B cell (primary cell): ENCODE measurements around the gene AP3B2. TPM values are rescaled to one million over a fixed set of nuclear protein-coding genes. Genes with fewer than 3 reads are reported as not detected.

ENCODE experiments used
- ATAC-seq: fragments of 200-7000 bp; cut with Tn5 transposase; one replicate; pipeline ENCODE4 v1.10.0; 2021; ENCODE audit warnings: low read depth, mild to moderate bottlenecking, moderate number of reproducible peaks, moderate library complexity
- CTCF ChIA-PET: fragments of 350-600 bp; sonication (Branson Sonifier 250); formaldehyde crosslinking; loops from one replicate; lab custom pipeline; 2021; ENCODE audit warnings: antibody characterized with exemption, inconsistent platforms; lab: Charles Lee
- POLR2A ChIA-PET: fragments of 350-600 bp; sonication (Branson Sonifier 250); formaldehyde crosslinking; loops from one replicate; lab custom pipeline; 2021; ENCODE audit warnings: antibody characterized with exemption; lab: Charles Lee
- DNase-seq: peaks from one replicate; pipeline ENCODE4 v3.0.0; 2013
- H2AFZ ChIP-seq: 2 replicates; pipeline ENCODE4 v1.6.1; 2012; ENCODE audit warnings: mild to moderate bottlenecking, low read depth, low read length; ENCODE audit not compliant: insufficient read depth, poor library complexity, severe bottlenecking
- H3K27ac ChIP-seq, 2 donors: 1 replicate in 1 of 2; 2 replicates in 1 of 2; pipeline ENCODE4 v1.5.1; 2012 to 2013; ENCODE audit warnings: low read length in 2 of 2, mild to moderate bottlenecking in 2 of 2, moderate library complexity in 1 of 2
- H3K27me3 ChIP-seq, 4 experiments: fragments of 200-600 bp in 1 of 4; sonication (generic) in 1 of 4; replicated peaks in 1 of 4; 1 replicate in 2 of 4; 2 replicates in 2 of 4; pipeline versions ENCODE4 v1.6.1 to v1.7.0; 2013 to 2016; ENCODE audit warnings: low read length in 3 of 4, mild to moderate bottlenecking in 2 of 4, mixed read lengths in 1 of 4, moderate library complexity in 1 of 4; ENCODE audit not compliant: insufficient read depth in 4 of 4, control insufficient read depth in 3 of 4; ENCODE audit errors: control extremely low read depth in 1 of 4
- H3K36me3 ChIP-seq, 2 experiments: replicated peaks in 1 of 2; 1 replicate in 1 of 2; 2 replicates in 1 of 2; pipeline versions ENCODE4 v1.6.1 to v1.7.1; 2013; ENCODE audit warnings: low read length in 1 of 2; ENCODE audit not compliant: insufficient read depth in 2 of 2, control insufficient read depth in 1 of 2; ENCODE audit errors: control extremely low read depth in 1 of 2, extremely low read depth in 1 of 2
- H3K4me1 ChIP-seq, 2 donors: fragments of 200-600 bp in 1 of 2; sonication (generic) in 1 of 2; 1 replicate in 1 of 2; 2 replicates in 1 of 2; pipeline versions ENCODE4 v1.5.1 to v1.6.1; 2013 to 2017; ENCODE audit warnings: low read length in 2 of 2; ENCODE audit not compliant: control insufficient read depth in 2 of 2, insufficient read depth in 2 of 2
- H3K4me2 ChIP-seq: replicated peaks from 2 replicates; pipeline ENCODE3; 2012; ENCODE audit warnings: mild to moderate bottlenecking, low read depth, low read length; ENCODE audit not compliant: poor library complexity, severe bottlenecking
- H3K4me3 ChIP-seq, 5 experiments: fragments of 200-600 bp in 1 of 5; sonication (generic) in 1 of 5; 1 replicate in 3 of 5; 2 replicates in 2 of 5; pipeline versions ENCODE4 v1.5.1 to v1.7.0; 2011 to 2016; ENCODE audit warnings: low read length in 4 of 5, mild to moderate bottlenecking in 4 of 5, low read depth in 2 of 5, control low read depth in 1 of 5, moderate library complexity in 1 of 5; ENCODE audit not compliant: insufficient read depth in 1 of 5; ENCODE audit errors: control extremely low read depth in 1 of 5, extremely low read depth in 1 of 5
- H3K79me2 ChIP-seq: fragments of 200-600 bp; sonication (generic); one replicate; pipeline ENCODE4 v1.6.0; 2016; ENCODE audit warnings: low read length; ENCODE audit not compliant: control insufficient read depth, insufficient read depth
- H3K9ac ChIP-seq: fragments of 200-600 bp; sonication (generic); 2 replicates; pipeline ENCODE4 v1.6.1; 2017; ENCODE audit warnings: mild to moderate bottlenecking, low read length, moderate library complexity
- H3K9me3 ChIP-seq, 3 donors: one replicate each; pipeline versions ENCODE4 v1.6.1 to v1.7.1; 2013; ENCODE audit warnings: low read length in 2 of 3; ENCODE audit not compliant: control insufficient read depth in 2 of 3, insufficient read depth in 1 of 3; ENCODE audit errors: control extremely low read depth in 1 of 3
- H4K20me1 ChIP-seq: 2 replicates; pipeline ENCODE4 v1.6.0; 2012; ENCODE audit warnings: mild to moderate bottlenecking, low read length; ENCODE audit not compliant: insufficient read depth, control insufficient read depth, poor library complexity, severe bottlenecking
- H3K27ac Mint-ChIP-seq: one replicate; pipeline ENCODE4 v1.8.0; 2021; ENCODE audit warnings: mixed read lengths
- H3K27me3 Mint-ChIP-seq: one replicate; pipeline ENCODE4 v1.8.0; 2021; ENCODE audit warnings: mixed read lengths
- H3K4me1 Mint-ChIP-seq: one replicate; pipeline ENCODE4 v1.8.0; 2021; ENCODE audit warnings: mixed read lengths
- H3K4me3 Mint-ChIP-seq: one replicate; pipeline ENCODE4 v1.8.0; 2021; ENCODE audit warnings: mixed read lengths
- H3K9me3 Mint-ChIP-seq: one replicate; pipeline ENCODE4 v1.8.0; 2022; ENCODE audit warnings: mixed read lengths; ENCODE audit not compliant: insufficient read depth
- CTCF ChIP-seq: fragments of 200-600 bp; IDR thresholded peaks from one replicate; pipeline ENCODE4 v1.8.0; 2022; ENCODE audit warnings: antibody characterized with exemption, mild to moderate bottlenecking
- EZH2 ChIP-seq: IDR thresholded peaks from 2 replicates; pipeline ENCODE4 v1.6.1; 2012; ENCODE audit warnings: borderline replicate concordance, low read depth, mild to moderate bottlenecking, moderate library complexity, low read length; ENCODE audit not compliant: insufficient read depth, poor library complexity, severe bottlenecking
- WGBS: methylation state at CpG from one replicate; pipeline ENCODE4 v1.1.5; 2013; ENCODE audit warnings: missing lambda C conversion rate; ENCODE audit not compliant: insufficient coverage; 5-methylcytosine and 5-hydroxymethylcytosine counted together
- intact Hi-C: fragments of 100-400 bp; cut with micrococcal nuclease; formaldehyde crosslinking; loops from one replicate; pipeline ENCODE4 v1.10.0; 2022
- polyA plus RNA-seq: library from polyadenylated mRNA; depleted of rRNA; stranded (reverse); fragments of >200 nt; gene quantifications from 2 replicates; pipeline ENCODE4 v1.2.3, GENCODE V29; 2012
- total RNA-seq, 2 donors: library from RNA; stranded (reverse); fragments of 120-200 nt in 1 of 2; gene quantifications; 1 replicate in 1 of 2; 2 replicates in 1 of 2; pipeline versions ENCODE4 v1.2.3 to v1.2.4, GENCODE V29; 2013 to 2022

AP3B2 gene
- total and polyA plus RNA-seq, 2 donors (not counting 1 experiment from before 2014, with no cell fraction given): 0.15 to 0.37 TPM

GRCh38 chr15:82666606-82667005, 43.1 kb downstream of the AP3B2 start:
- Histone ChIP-seq H3K79me2 (no peaks in the 10 kb centered on the region), H3K4me2 (no peak overlapping the region), H3K27me3 (peaks cover 0 to 23% (median 0%) of the 10 kb centered on the region in 4 experiments), H3K27ac (no peak overlapping the region), H3K4me3 (no peak overlapping the region), H3K9ac (no peak overlapping the region), H3K4me1 (no peaks in the 10 kb centered on the region), H3K9me3 (peaks cover 0 to 8% (median 0%) of the 10 kb centered on the region in 3 donors), H4K20me1 (no peaks in the 10 kb centered on the region), H3K36me3 (no peaks in the 10 kb centered on the region), H2AFZ (no peak overlapping the region)
- ATAC-seq (no peak), DNase-seq (no peak)
- POLR2A ChIA-PET: no interaction called here
- H3K9me3 Mint-ChIP-seq: no peaks in the 10 kb centered on the region
- TF ChIP-seq CTCF: no peak
- H3K27ac Mint-ChIP-seq: no peak overlapping the region
- H3K4me1 Mint-ChIP-seq: no peaks in the 10 kb centered on the region
- H3K27me3 Mint-ChIP-seq: peaks cover 49% of the 10 kb centered on the region
- WGBS: 91% methylated on average over 10 of the region's 10 CpGs
- CTCF ChIA-PET: no interaction called here
- intact Hi-C loops: no loop called here
- no peak overlapping the region for H3K4me3 Mint-ChIP-seq

GRCh38 chr15:82664021-82664420, 45.7 kb downstream of the AP3B2 start:
- Mint-ChIP-seq H3K27ac (no peak overlapping the region), H3K9me3 (no peaks in the 10 kb centered on the region), H3K4me1 (no peaks in the 10 kb centered on the region), H3K4me3 (no peak overlapping the region), H3K27me3 (peaks cover 50% of the 10 kb centered on the region)
- Histone ChIP-seq H3K27ac (no peak overlapping the region), H3K4me2 (no peak overlapping the region), H3K9me3 (peaks cover 0 to 8% (median 0%) of the 10 kb centered on the region in 3 donors), H3K9ac (no peak overlapping the region), H2AFZ (no peak overlapping the region), H3K4me1 (no peaks in the 10 kb centered on the region), H3K27me3 (peaks cover 0 to 23% (median 0%) of the 10 kb centered on the region in 4 experiments), H4K20me1 (no peaks in the 10 kb centered on the region), H3K4me3 (no peak overlapping the region), H3K79me2 (no peaks in the 10 kb centered on the region), H3K36me3 (no peaks in the 10 kb centered on the region)
- CTCF ChIA-PET: no interaction called here
- DNase-seq: no peak
- WGBS: 94% methylated on average over 5 of the region's 5 CpGs
- TF ChIP-seq EZH2 (no peak), CTCF (no peak)
- intact Hi-C loops: no loop called here
- no peak for ATAC-seq
- POLR2A ChIA-PET: no interaction called here
